HAP-1 (cell line): ENCODE measurements around the gene DEAF1.

Experiments
- DNase-seq, 2 experiments: peaks; one replicate each; pipeline ENCODE4 v3.0.0-alpha.2; 2016 to 2020; ENCODE audit warnings: low spot score in 2 of 2
- H3K27me3 ChIP-seq: fragments of 250-450 bp; sonication (Bioruptor Pico); 2 replicates; pipeline ENCODE4 v1.5.1; 2020; ENCODE audit warnings: low read depth, mild to moderate bottlenecking, moderate library complexity
- H3K36me3 ChIP-seq: fragments of 250-450 bp; sonication (Bioruptor Pico); replicated peaks from 2 replicates; pipeline ENCODE4 v1.5.1; 2020; ENCODE audit warnings: mild to moderate bottlenecking
- H3K4me1 ChIP-seq: fragments of 250-450 bp; sonication (Bioruptor Pico); 2 replicates; pipeline ENCODE4 v1.5.1; 2020; ENCODE audit warnings: mild to moderate bottlenecking
- H3K4me3 ChIP-seq: fragments of 250-450 bp; sonication (Bioruptor Pico); 2 replicates; pipeline ENCODE4 v1.5.1; 2020; ENCODE audit warnings: mild to moderate bottlenecking, moderate library complexity
- H3K9me3 ChIP-seq: fragments of 250-450 bp; sonication (Bioruptor Pico); 2 replicates; pipeline ENCODE4 v1.5.1; 2020; ENCODE audit warnings: mild to moderate bottlenecking, moderate library complexity
- in situ Hi-C: fragments of 300-500 bp; cut with MboI; formaldehyde crosslinking; loops from 3 replicates; pipeline ENCODE4 v1.14.3; 2020; ENCODE audit warnings: low sequenced_read_pairs, inconsistent platforms, mixed read lengths

DEAF1 gene

GRCh38 chr11:603154-603553, 91.9 kb downstream of the DEAF1 start:
- DNase-seq, result no peak
- in situ Hi-C loops, result no loop called here
- H3K36me3 ChIP-seq, result peaks cover 83% of the 10 kb centered on the region
- no peaks in the 10 kb centered on the region for H3K27me3 ChIP-seq
- H3K4me3 ChIP-seq, result no peak overlapping the region
- H3K4me1 ChIP-seq, result no peaks in the 10 kb centered on the region
- H3K9me3 ChIP-seq, result no peaks in the 10 kb centered on the region

- in situ Hi-C loops, result no loop called here
- H3K27me3 ChIP-seq, result no peaks in the 10 kb centered on the region
- no peak for DNase-seq
- H3K36me3 ChIP-seq, result peaks cover 81% of the 10 kb centered on the region
- no peaks in the 10 kb centered on the region for H3K9me3 ChIP-seq
- H3K4me1 ChIP-seq, result no peaks in the 10 kb centered on the region
- H3K4me3 ChIP-seq, result no peak overlapping the region
Observed at GRCh38 chr11:601573-602245, 93.3 kb downstream of the DEAF1 start.

- no peak overlapping the region for H3K4me3 ChIP-seq
- peaks cover 82% of the 10 kb centered on the region for H3K36me3 ChIP-seq
- in situ Hi-C loops, result no loop called here
- H3K27me3 ChIP-seq, result no peaks in the 10 kb centered on the region
- no peak for DNase-seq
- H3K4me1 ChIP-seq, result no peaks in the 10 kb centered on the region
- no peaks in the 10 kb centered on the region for H3K9me3 ChIP-seq
Observed at GRCh38 chr11:598005-598680, 96.9 kb downstream of the DEAF1 start.

GRCh38 chr11:597166-597725, 97.8 kb downstream of the DEAF1 start:
- Histone ChIP-seq H3K27me3 (no peaks in the 10 kb centered on the region), H3K4me1 (no peaks in the 10 kb centered on the region), H3K36me3 (peaks cover 84% of the 10 kb centered on the region), H3K4me3 (no peak overlapping the region), H3K9me3 (no peaks in the 10 kb centered on the region)
- no peak for DNase-seq
- in situ Hi-C loops, result no loop called here

GRCh38 chr11:596374-596773, 98.6 kb downstream of the DEAF1 start:
- Histone ChIP-seq H3K36me3 (peaks cover 81% of the 10 kb centered on the region), H3K27me3 (no peaks in the 10 kb centered on the region), H3K4me1 (no peaks in the 10 kb centered on the region), H3K9me3 (no peaks in the 10 kb centered on the region), H3K4me3 (no peak overlapping the region)
- in situ Hi-C loops, result no loop called here
- DNase-seq, result no peak

GRCh38 chr11:595400-595799, 99.6 kb downstream of the DEAF1 start:
- peaks cover 84% of the 10 kb centered on the region for H3K36me3 ChIP-seq
- in situ Hi-C loops, result no loop called here

More at GRCh38 chr11:595400-595799, 99.6 kb downstream of the DEAF1 start:
- no peak for DNase-seq
- H3K9me3 ChIP-seq, result no peaks in the 10 kb centered on the region
- no peaks in the 10 kb centered on the region for H3K27me3 ChIP-seq
- H3K4me3 ChIP-seq, result no peak overlapping the region
- no peaks in the 10 kb centered on the region for H3K4me1 ChIP-seq
